ENCODE results near the gene MARCHF4.

DNA sequence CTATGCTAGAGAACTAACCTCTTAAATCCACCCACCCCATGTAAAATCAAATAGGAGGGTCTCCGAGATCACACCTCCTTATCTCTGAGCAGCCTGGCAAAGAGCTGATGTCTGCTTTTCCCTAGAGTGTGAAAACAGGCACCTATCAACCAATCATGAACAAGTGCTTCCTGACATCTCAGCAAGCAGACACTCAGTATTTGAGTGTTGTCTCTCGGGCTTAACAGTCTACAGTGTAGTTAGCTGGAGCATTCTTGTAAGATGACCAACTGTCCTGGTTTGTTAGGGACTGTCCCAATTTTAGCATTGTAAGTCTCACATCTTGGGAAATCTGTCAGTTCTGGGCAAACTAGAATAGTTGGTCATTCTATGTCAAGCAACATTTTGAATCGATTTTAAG, 26.4 kb downstream of the MARCHF4 start:
- TF ChIP-seq, protein P1, sequence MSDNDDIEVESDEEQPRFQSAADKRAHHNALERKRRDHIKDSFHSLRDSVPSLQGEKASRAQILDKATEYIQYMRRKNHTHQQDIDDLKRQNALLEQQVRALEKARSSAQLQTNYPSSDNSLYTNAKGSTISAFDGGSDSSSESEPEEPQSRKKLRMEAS (IDR thresholded peaks at IDR 0.05): no peak
- TF ChIP-seq YY1 (IDR thresholded peaks at IDR 0.05; ENCODE audit: low read depth, low read length) (no peak), TBP (IDR thresholded peaks at IDR 0.05; ENCODE audit: low read depth, low read length) (no peak)

Measured in H1 (cell line).